PFSK-1 (cell line): ENCODE measurements around the gene COX14.

Experiments
- FOXP2 ChIP-seq: optimal IDR thresholded peaks from 2 replicates; pipeline ENCODE3; 2011; ENCODE audit warnings: borderline replicate concordance, control low read depth, inconsistent platforms; ENCODE audit not compliant: insufficient read depth; ENCODE audit errors: extremely low read length, extremely low read depth
- POLR2AphosphoS5 ChIP-seq: IDR thresholded peaks from 2 replicates; pipeline ENCODE4 v1.6.1; 2012; ENCODE audit warnings: low read depth, mild to moderate bottlenecking, control low read depth, low read length, moderate library complexity
- SIN3A ChIP-seq: IDR thresholded peaks from 2 replicates; pipeline ENCODE4 v1.6.1; 2012; ENCODE audit warnings: mild to moderate bottlenecking, low read length, moderate library complexity, borderline replicate concordance; ENCODE audit not compliant: insufficient read depth
- TAF1 ChIP-seq: IDR thresholded peaks from 2 replicates; pipeline ENCODE4 v1.6.1; 2012; ENCODE audit warnings: low read length, control low read depth, borderline replicate concordance; ENCODE audit not compliant: insufficient read depth
- TF ChIP-seq, protein P1 (sequence below), 2 experiments: IDR thresholded peaks; 2 replicates each; pipeline versions ENCODE4 v1.6.1 to v1.8.0; 2011 to 2012; ENCODE audit warnings: low read depth in 2 of 2, low read length in 2 of 2, control low read depth in 1 of 2, inconsistent platforms in 1 of 2, mild to moderate bottlenecking in 1 of 2, moderate library complexity in 1 of 2; ENCODE audit not compliant: insufficient read depth in 1 of 2

Gene COX14

DNA sequence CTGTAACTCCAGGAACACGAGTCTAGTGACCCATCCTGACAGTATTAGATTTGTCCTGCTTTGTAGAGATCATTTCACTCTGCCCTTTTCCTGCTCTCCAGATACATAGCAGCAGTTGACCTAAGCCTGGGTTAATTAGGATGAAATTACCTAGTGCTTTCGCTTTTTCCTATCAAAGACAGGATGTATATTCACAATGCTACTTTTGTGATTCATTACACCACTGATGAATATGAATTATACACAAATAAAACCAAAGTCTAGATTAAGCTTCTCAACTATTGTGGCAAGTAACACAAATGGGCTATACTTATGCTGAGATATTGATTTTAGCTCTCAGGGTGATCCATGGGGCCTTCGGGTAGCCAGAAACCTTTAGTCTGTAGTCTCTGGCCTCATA lies 37.3 kb downstream of the COX14 start:
- TF ChIP-seq POLR2AphosphoS5 (no peak), SIN3A (no peak), TAF1 (no peak), FOXP2 (no peak)
- TF ChIP-seq, protein P1, sequence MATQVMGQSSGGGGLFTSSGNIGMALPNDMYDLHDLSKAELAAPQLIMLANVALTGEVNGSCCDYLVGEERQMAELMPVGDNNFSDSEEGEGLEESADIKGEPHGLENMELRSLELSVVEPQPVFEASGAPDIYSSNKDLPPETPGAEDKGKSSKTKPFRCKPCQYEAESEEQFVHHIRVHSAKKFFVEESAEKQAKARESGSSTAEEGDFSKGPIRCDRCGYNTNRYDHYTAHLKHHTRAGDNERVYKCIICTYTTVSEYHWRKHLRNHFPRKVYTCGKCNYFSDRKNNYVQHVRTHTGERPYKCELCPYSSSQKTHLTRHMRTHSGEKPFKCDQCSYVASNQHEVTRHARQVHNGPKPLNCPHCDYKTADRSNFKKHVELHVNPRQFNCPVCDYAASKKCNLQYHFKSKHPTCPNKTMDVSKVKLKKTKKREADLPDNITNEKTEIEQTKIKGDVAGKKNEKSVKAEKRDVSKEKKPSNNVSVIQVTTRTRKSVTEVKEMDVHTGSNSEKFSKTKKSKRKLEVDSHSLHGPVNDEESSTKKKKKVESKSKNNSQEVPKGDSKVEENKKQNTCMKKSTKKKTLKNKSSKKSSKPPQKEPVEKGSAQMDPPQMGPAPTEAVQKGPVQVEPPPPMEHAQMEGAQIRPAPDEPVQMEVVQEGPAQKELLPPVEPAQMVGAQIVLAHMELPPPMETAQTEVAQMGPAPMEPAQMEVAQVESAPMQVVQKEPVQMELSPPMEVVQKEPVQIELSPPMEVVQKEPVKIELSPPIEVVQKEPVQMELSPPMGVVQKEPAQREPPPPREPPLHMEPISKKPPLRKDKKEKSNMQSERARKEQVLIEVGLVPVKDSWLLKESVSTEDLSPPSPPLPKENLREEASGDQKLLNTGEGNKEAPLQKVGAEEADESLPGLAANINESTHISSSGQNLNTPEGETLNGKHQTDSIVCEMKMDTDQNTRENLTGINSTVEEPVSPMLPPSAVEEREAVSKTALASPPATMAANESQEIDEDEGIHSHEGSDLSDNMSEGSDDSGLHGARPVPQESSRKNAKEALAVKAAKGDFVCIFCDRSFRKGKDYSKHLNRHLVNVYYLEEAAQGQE (IDR thresholded peaks at IDR 0.05; ENCODE audit: insufficient read depth in 1 of 2, low read depth in 2 of 2, low read length in 2 of 2): no peak

DNA sequence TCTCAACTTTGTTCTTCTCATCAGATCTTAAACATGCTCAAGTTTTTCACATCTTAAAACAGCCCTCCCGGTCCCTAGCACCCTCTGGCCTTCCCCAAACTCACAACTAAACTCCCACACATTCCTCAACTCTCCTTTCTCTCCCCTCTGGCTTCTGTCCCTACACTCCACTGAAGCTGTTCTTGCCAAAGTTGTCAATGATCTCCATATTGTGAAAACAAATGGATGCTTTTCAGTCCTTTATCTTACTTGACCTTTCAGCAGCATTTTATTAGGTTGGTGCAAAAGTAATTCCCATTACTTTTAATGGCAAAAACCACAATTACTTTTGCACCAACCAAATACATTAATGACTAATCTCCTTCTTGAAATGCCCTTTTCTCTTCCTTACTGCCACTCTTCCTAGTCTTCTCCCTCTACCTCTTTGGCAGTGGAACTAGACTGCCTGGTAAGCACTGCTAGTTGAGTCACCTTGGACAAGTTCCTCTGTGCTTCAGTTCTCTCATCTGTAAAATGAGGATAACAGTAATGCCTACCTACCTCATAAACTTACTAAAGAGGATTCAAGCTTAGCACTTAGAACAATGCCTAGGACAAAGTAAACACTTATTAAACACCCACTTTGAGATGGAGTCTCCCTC lies 39.1 kb downstream of the COX14 start:
- no peak for TF ChIP-seq POLR2AphosphoS5
- TF ChIP-seq, protein P1 (IDR thresholded peaks at IDR 0.05; ENCODE audit: insufficient read depth in 1 of 2, low read depth in 2 of 2, low read length in 2 of 2): no peak

DNA sequence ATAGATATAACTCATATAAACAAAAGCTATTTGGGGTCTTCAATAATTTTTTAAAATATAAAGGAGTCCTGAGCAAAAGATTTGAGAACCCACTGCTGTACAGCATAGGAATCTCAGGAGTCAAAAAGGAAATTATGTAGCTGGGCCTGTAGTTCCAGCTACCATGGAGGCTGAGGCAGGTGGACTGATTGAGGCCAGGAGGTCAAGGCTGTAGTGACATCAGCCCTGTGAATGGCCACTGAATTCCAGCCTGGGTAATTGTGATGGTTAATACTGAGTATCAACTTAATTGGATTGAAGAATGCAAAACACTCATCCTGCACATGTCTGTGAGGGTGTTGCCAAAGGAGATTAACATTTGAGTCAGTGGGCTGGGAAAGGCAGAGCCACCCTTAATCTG lies 44.6 kb downstream of the COX14 start:
- TF ChIP-seq, protein P1 (IDR thresholded peaks at IDR 0.05; ENCODE audit: insufficient read depth in 1 of 2, low read depth in 2 of 2, low read length in 2 of 2): no peak
- TF ChIP-seq POLR2AphosphoS5: no peak
- TF ChIP-seq FOXP2: no peak
- TF ChIP-seq SIN3A: no peak
- no peak for TF ChIP-seq TAF1

DNA sequence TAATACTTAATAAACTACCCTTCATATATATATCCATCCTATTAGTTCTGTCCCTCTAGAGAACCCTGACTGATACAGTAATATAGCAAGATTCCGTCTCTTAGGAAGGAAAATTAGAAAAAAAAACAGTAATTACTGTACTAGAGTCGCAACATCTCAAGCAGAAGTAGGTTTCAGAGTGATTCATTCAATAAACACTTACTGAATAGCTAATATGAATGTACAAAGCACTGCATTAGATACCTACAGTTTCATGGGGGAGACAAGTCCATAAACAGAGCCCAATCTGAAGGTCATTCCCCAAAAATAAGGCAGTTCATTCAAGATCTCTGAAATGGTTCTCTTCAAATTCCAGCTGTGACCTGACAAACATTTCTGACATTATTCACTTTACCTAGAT lies 45.2 kb downstream of the COX14 start:
- TF ChIP-seq TAF1 (no peak), POLR2AphosphoS5 (no peak), FOXP2 (no peak), SIN3A (no peak)
- TF ChIP-seq, protein P1 (IDR thresholded peaks at IDR 0.05; ENCODE audit: insufficient read depth in 1 of 2, low read depth in 2 of 2, low read length in 2 of 2): no peak

DNA sequence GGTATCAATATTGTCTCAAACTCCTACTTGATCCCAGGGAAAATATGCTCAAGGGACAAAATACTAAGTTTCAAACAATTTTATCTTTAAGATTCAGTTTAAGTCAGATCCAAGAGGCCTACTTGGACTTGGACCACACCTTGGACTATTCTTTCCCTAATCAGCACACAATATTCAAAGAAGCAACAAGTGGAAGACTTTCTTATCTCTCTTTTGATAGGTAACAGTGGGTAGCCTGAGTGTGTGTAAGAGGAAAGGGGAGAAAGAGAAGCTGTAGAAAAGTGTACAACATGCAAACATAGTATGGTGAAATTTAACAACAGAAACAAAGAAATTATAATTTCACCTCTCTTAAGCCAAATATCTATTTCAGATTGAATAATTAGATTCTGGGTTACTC lies 48.6 kb downstream of the COX14 start:
- TF ChIP-seq FOXP2 (no peak), TAF1 (no peak), POLR2AphosphoS5 (no peak), SIN3A (no peak)
- TF ChIP-seq, protein P1 (IDR thresholded peaks at IDR 0.05; ENCODE audit: insufficient read depth in 1 of 2, low read depth in 2 of 2, low read length in 2 of 2): no peak
